ENCODE data around the gene MYBPHL. TPM values are rescaled to one million over a fixed set of nuclear protein-coding genes. Genes with fewer than 3 reads are reported as not detected.

Gene MYBPHL
- total RNA-seq, 4 donors from 2014 or later: not detected

DNA sequence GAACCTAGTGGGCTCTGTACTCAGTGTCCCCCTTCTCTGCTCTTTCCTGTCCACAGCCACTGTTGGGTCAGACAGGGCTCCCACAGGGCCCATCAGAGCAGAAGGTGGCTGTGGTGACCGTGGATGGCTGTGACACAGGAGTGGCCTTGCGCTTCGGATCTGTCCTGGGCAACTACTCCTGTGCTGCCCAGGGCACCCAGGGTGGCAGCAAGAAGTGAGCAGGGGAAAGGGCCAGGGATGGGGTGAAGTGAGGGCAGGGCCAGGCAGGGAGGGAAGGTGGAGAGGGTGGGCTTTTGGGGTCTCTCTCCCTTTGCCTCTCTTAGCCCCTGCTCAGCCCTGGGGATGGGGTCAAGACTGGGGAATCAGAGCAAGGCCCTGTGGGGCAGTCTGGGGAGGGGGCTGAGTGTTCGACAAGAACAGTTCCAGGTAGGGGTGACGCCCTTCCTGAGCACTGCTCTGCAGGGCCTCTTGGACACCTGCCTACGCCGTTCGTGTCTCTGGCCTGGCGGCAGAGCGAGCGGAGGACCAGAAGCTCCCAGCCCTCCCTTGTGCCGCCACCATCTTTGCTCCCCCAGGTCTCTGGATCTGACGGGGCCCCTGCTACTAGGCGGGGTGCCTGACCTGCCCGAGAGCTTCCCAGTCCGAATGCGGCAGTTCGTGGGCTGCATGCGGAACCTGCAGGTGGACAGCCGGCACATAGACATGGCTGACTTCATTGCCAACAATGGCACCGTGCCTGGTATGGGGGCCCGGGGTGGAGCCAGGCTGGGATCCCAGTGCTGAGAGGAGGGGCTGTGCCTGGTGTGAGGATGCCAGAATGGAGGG, 44.4 kb downstream of the MYBPHL start:
- H3K27ac ChIP-seq: peak overlapping the region; percentile 86 to 93 (median 89)
- WGBS, 2 donors: 68 to 90% methylated on average over 2 to 14 of the region's 22 CpGs
- peaks cover 4 to 76% (median 7%) of the 10 kb centered on the region in 3 donors for H3K36me3 ChIP-seq
- peak overlapping the region in 2 of 4 donors; percentile 6 to 8 for H3K4me3 ChIP-seq
- TF ChIP-seq, protein P1, sequence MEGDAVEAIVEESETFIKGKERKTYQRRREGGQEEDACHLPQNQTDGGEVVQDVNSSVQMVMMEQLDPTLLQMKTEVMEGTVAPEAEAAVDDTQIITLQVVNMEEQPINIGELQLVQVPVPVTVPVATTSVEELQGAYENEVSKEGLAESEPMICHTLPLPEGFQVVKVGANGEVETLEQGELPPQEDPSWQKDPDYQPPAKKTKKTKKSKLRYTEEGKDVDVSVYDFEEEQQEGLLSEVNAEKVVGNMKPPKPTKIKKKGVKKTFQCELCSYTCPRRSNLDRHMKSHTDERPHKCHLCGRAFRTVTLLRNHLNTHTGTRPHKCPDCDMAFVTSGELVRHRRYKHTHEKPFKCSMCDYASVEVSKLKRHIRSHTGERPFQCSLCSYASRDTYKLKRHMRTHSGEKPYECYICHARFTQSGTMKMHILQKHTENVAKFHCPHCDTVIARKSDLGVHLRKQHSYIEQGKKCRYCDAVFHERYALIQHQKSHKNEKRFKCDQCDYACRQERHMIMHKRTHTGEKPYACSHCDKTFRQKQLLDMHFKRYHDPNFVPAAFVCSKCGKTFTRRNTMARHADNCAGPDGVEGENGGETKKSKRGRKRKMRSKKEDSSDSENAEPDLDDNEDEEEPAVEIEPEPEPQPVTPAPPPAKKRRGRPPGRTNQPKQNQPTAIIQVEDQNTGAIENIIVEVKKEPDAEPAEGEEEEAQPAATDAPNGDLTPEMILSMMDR (IDR thresholded peaks at IDR 0.05): no peak
- TF ChIP-seq POLR2A (IDR thresholded peaks at IDR 0.05): no peak
- no peak for DNase-seq
- no peaks in the 10 kb centered on the region for H3K27me3 ChIP-seq
- intact Hi-C loops (cut with DNase I): no loop called here
- no peaks in the 10 kb centered on the region for H3K9me3 ChIP-seq
- H3K4me1 ChIP-seq: peaks cover 11 to 63% (median 18%) of the 10 kb centered on the region in 3 donors

- DNase-seq: no peak
- H3K4me3 ChIP-seq: no peak overlapping the region
- no peak overlapping the region for H3K27ac ChIP-seq
- H3K27me3 ChIP-seq: no peaks in the 10 kb centered on the region
- 77 to 88% methylated on average over 3 to 6 of the region's 6 CpGs for WGBS, 2 donors
- H3K4me1 ChIP-seq: peaks cover 13 to 63% (median 17%) of the 10 kb centered on the region in 3 donors
- H3K9me3 ChIP-seq: no peaks in the 10 kb centered on the region
- TF ChIP-seq POLR2A (IDR thresholded peaks at IDR 0.05): no peak
- TF ChIP-seq, protein P1 (IDR thresholded peaks at IDR 0.05): no peak
- H3K36me3 ChIP-seq: peaks cover 4 to 68% (median 7%) of the 10 kb centered on the region in 3 donors
- intact Hi-C loops (cut with DNase I): no loop called here
Measured at GRCh38 chr1:109261578-109261977, 45.2 kb downstream of the MYBPHL start.

- WGBS, 2 donors: 79 to 100% methylated on average over 1 to 11 of the region's 16 CpGs
- Histone ChIP-seq H3K36me3 (peaks cover 4 to 63% (median 4%) of the 10 kb centered on the region in 3 donors), H3K4me1 (peaks cover 17 to 68% (median 17%) of the 10 kb centered on the region in 3 donors), H3K27me3 (no peaks in the 10 kb centered on the region), H3K27ac (no peak overlapping the region), H3K9me3 (no peaks in the 10 kb centered on the region), H3K4me3 (no peak overlapping the region)
- intact Hi-C loops (cut with DNase I): no loop called here
- no peak for DNase-seq
- TF ChIP-seq POLR2A (IDR thresholded peaks at IDR 0.05): no peak
- TF ChIP-seq, protein P1 (IDR thresholded peaks at IDR 0.05): no peak
Measured at GRCh38 chr1:109261006-109261405, 45.8 kb downstream of the MYBPHL start.

GRCh38 chr1:109259674-109260557, 46.9 kb downstream of the MYBPHL start:
- no peaks in the 10 kb centered on the region for H3K27me3 ChIP-seq
- intact Hi-C loops (cut with DNase I): loop anchor here (10.0 kb wide), 1 partner anchor 55 kb away; no protein-coding TSS in a partner anchor
- WGBS, 2 donors: 69 to 74% methylated on average over 3 to 4 of the region's 7 CpGs
- peaks cover 0 to 52% (median 4%) of the 10 kb centered on the region in 3 donors for H3K36me3 ChIP-seq
- peak overlapping the region in 1 of 4 donors; percentile 13 for H3K27ac ChIP-seq
- H3K9me3 ChIP-seq: no peaks in the 10 kb centered on the region
- no peak for TF ChIP-seq POLR2A (IDR thresholded peaks at IDR 0.05)
- TF ChIP-seq, protein P1 (IDR thresholded peaks at IDR 0.05): no peak
- no peak overlapping the region for H3K4me3 ChIP-seq
- peaks cover 26 to 79% (median 27%) of the 10 kb centered on the region in 3 donors for H3K4me1 ChIP-seq
- no peak for DNase-seq
